T1000 (cell line): ENCODE results near the gene SYCP2.
A peak's percentile ranks its signal among the peaks of the same experiment; 100 is the strongest.

Source experiments
- DNase-seq: peaks from one replicate; lab custom pipeline; 2025; ENCODE audit warnings: mixed read lengths; lab: John Stamatoyannopoulos, UW

SYCP2 gene

GRCh38 chr20:59945175-59945574 is 11.7 kb upstream of the SYCP2 start:
- no peak for DNase-seq

GRCh38 chr20:59944726-59945125 is 11.3 kb upstream of the SYCP2 start:
- no peak for DNase-seq

- DNase-seq = no peak
Observed at GRCh38 chr20:59942245-59942644, 8.8 kb upstream of the SYCP2 start.

GRCh38 chr20:59940956-59941294 is 7.5 kb upstream of the SYCP2 start:
- no peak for DNase-seq

- peak; percentile 53 for DNase-seq
Observed at GRCh38 chr20:59940129-59940955, 6.9 kb upstream of the SYCP2 start, which contains the start of the genes FAM217B and PPP1R3D. Gene FAM217B (plus strand): TSS chr20:59940389. CDS start chr20:59943944, 3,555 bp downstream. Gene PPP1R3D (minus strand): TSS chr20:59940305. CDS start chr20:59939931, 374 bp downstream.

GRCh38 chr20:59939879-59940128 is 6.4 kb upstream of the SYCP2 start:
- no peak for DNase-seq

- no peak for DNase-seq
Observed at GRCh38 chr20:59939052-59939878, 5.8 kb upstream of the SYCP2 start.

GRCh38 chr20:59938696-59939051 is 5.2 kb upstream of the SYCP2 start:
- no peak for DNase-seq

- DNase-seq = no peak
Observed at GRCh38 chr20:59938221-59938620, 4.8 kb upstream of the SYCP2 start.

- DNase-seq = no peak
Observed at GRCh38 chr20:59937150-59937549, 3.7 kb upstream of the SYCP2 start.

- no peak for DNase-seq
Observed at GRCh38 chr20:59936409-59936808, 3.0 kb upstream of the SYCP2 start.

GRCh38 chr20:59935457-59936185 is 2.2 kb upstream of the SYCP2 start:
- DNase-seq = no peak

- peak; percentile 8 for DNase-seq
Observed at GRCh38 chr20:59933849-59934585, 580 bp upstream of the SYCP2 start.

GRCh38 chr20:59932616-59933295 is 681 bp downstream of the SYCP2 start:
- no peak for DNase-seq

GRCh38 chr20:59931511-59932312 is 1.7 kb downstream of the SYCP2 start:
- no peak for DNase-seq

- no peak for DNase-seq
Observed at GRCh38 chr20:59925899-59926298, 7.5 kb downstream of the SYCP2 start.

- no peak for DNase-seq
Observed at GRCh38 chr20:59925359-59925758, 8.1 kb downstream of the SYCP2 start.

GRCh38 chr20:59923514-59923913 is 9.9 kb downstream of the SYCP2 start:
- DNase-seq = no peak

- DNase-seq = no peak
Observed at GRCh38 chr20:59920944-59921343, 12.5 kb downstream of the SYCP2 start.

- no peak for DNase-seq
Observed at GRCh38 chr20:59912609-59913008, 20.8 kb downstream of the SYCP2 start.

GRCh38 chr20:59911041-59911440 is 22.4 kb downstream of the SYCP2 start:
- DNase-seq = no peak
